Activated CD4-positive, alpha-beta memory T cell treated with anti-CD3 and anti-CD28 coated beads for 36 hours (primary cell): ENCODE measurements around the gene GABRG3. TPM values are rescaled to one million over a fixed set of nuclear protein-coding genes. Genes with fewer than 3 reads are reported as not detected.

ENCODE experiments used
- CTCF ChIA-PET: fragments of 350-600 bp; sonication (Branson Sonifier 250); formaldehyde crosslinking; loops from one replicate; lab custom pipeline; 2021; ENCODE audit warnings: antibody characterized with exemption, inconsistent platforms; lab: Charles Lee
- POLR2A ChIA-PET: fragments of 350-600 bp; sonication (Branson Sonifier 250); formaldehyde crosslinking; loops from one replicate; lab custom pipeline; 2021; ENCODE audit warnings: antibody characterized with exemption; lab: Charles Lee
- DNase-seq: peaks from one replicate; pipeline ENCODE4 v3.0.0-alpha.2; 2020
- H3K27ac Mint-ChIP-seq: one replicate; pipeline ENCODE4 v1.8.0; 2021; ENCODE audit warnings: mixed read lengths
- H3K27me3 Mint-ChIP-seq: one replicate; pipeline ENCODE4 v1.8.0; 2021; ENCODE audit warnings: mixed read lengths
- H3K36me3 Mint-ChIP-seq: one replicate; pipeline ENCODE4 v1.8.0; 2021; ENCODE audit warnings: mixed read lengths
- H3K4me1 Mint-ChIP-seq: one replicate; pipeline ENCODE4 v1.8.0; 2021; ENCODE audit warnings: low read depth, mixed read lengths
- H3K4me3 Mint-ChIP-seq: one replicate; pipeline ENCODE4 v1.8.0; 2021; ENCODE audit warnings: mild to moderate bottlenecking, mixed read lengths
- H3K9me3 Mint-ChIP-seq: one replicate; pipeline ENCODE4 v1.8.0; 2021; ENCODE audit warnings: mixed read lengths
- intact Hi-C: fragments of 100-400 bp; cut with micrococcal nuclease; formaldehyde crosslinking; loops from one replicate; pipeline ENCODE4 v1.15.1; 2023
- total RNA-seq, 2 experiments: library from RNA; stranded (reverse); gene quantifications; one replicate each; pipeline ENCODE4 v1.2.3, GENCODE V29; 2021

The GABRG3 gene
- total RNA-seq, 2 experiments from 2014 or later: not detected

DNA sequence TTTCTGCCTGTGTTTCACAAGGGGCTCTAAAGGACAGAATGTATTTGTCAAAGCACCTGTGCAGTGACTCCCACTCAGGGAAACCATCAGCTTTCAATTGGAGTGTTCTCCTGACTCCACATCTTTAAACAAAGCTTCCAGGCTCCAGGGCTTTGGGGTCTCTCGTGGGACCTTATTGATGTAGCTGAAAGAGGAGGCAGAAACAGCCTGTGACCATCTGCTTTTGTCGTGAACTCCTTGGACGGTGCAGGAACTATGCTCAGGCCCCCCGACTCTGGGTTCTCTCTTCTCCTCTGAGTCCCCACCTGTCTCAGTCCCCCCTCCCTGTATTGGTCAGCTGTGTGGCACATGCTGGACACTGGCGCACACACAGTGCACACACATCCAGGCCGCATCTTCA is 486.8 kb downstream of the GABRG3 start:
- Mint-ChIP-seq H3K4me1 (no peaks in the 10 kb centered on the region), H3K9me3 (no peaks in the 10 kb centered on the region), H3K27me3 (no peaks in the 10 kb centered on the region), H3K27ac (no peak overlapping the region), H3K36me3 (no peaks in the 10 kb centered on the region), H3K4me3 (no peak overlapping the region)
- intact Hi-C loops: no loop called here
- ChIA-PET CTCF (no interaction called here), POLR2A (no interaction called here)
- DNase-seq: no peak

DNA sequence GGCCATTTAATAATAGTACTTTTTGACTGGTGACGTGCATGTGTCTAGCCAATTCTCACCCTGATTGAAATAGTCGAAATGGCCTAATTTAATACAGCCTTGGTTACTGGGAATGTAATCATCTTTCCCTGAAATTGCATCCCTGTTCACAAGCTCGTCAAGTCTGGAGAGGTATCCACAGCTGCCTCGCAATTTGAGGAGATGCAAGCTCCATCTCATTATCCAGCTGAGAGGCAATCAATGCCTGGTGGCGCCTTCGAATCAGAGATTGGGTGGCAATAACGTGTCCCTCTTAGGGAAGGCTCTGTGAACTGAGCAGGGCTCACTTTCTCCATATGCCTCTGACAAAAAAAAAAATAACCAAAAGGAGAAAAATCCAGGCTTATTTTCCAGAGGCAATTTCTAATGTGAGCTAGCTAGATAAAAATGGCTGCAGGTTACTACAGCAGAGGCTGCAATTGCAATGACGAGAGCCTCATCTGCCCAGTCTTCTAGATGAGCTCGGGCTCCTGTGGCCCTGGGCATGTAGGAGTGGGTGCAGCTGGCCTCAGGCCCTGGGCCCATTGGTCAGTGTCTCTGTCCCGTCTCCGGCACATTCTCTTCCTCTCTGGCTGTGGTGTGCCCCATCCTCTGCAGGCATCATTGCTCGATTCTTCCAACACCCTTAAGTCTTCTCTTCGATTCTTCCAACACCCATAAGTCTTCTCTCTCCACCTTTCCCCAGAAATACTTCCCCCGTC is 487.5 kb downstream of the GABRG3 start:
- no peak overlapping the region for H3K4me3 Mint-ChIP-seq
- H3K27me3 Mint-ChIP-seq: no peaks in the 10 kb centered on the region
- DNase-seq: no peak
- H3K9me3 Mint-ChIP-seq: no peaks in the 10 kb centered on the region
- intact Hi-C loops: no loop called here
- H3K36me3 Mint-ChIP-seq: no peaks in the 10 kb centered on the region
- H3K4me1 Mint-ChIP-seq: no peaks in the 10 kb centered on the region
- CTCF ChIA-PET: no interaction called here
- no peak overlapping the region for H3K27ac Mint-ChIP-seq
- POLR2A ChIA-PET: no interaction called here

DNA sequence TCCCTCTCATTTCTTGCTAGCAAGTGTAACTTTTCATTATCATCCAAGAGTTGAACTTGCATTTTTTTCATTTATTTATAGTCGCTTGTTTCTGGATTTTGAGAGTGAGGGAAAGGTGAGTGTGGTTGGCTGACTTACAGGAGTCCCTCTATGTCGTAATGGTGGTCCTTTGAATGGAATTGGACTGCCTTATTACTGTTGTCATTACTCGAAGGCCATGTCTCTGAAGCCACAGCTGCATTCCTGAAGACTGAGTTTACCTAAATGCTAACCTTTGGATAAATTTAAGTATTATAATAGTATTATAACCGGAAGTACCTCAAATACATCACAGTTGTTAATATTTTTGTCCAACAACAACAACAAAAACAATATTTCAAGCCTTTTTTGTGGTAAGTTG is 488.9 kb downstream of the GABRG3 start:
- no peak overlapping the region for H3K4me3 Mint-ChIP-seq
- POLR2A ChIA-PET: no interaction called here
- H3K27ac Mint-ChIP-seq: no peak overlapping the region
- no peaks in the 10 kb centered on the region for H3K27me3 Mint-ChIP-seq
- no peaks in the 10 kb centered on the region for H3K4me1 Mint-ChIP-seq
- intact Hi-C loops: no loop called here
- CTCF ChIA-PET: no interaction called here
- DNase-seq: no peak
- no peaks in the 10 kb centered on the region for H3K9me3 Mint-ChIP-seq
- no peaks in the 10 kb centered on the region for H3K36me3 Mint-ChIP-seq

GRCh38 chr15:27461181-27461580 is 490.2 kb downstream of the GABRG3 start:
- H3K4me1 Mint-ChIP-seq: no peaks in the 10 kb centered on the region
- intact Hi-C loops: no loop called here
- DNase-seq: no peak
- no peaks in the 10 kb centered on the region for H3K9me3 Mint-ChIP-seq
- ChIA-PET CTCF (no interaction called here), POLR2A (no interaction called here)
- no peaks in the 10 kb centered on the region for H3K36me3 Mint-ChIP-seq
- no peak overlapping the region for H3K27ac Mint-ChIP-seq
- no peaks in the 10 kb centered on the region for H3K27me3 Mint-ChIP-seq
- H3K4me3 Mint-ChIP-seq: no peak overlapping the region

- Mint-ChIP-seq H3K4me1 (no peaks in the 10 kb centered on the region), H3K4me3 (no peak overlapping the region), H3K27ac (no peak overlapping the region), H3K27me3 (no peaks in the 10 kb centered on the region), H3K36me3 (no peaks in the 10 kb centered on the region), H3K9me3 (no peaks in the 10 kb centered on the region)
- ChIA-PET POLR2A (no interaction called here), CTCF (no interaction called here)
- intact Hi-C loops: no loop called here
- no peak for DNase-seq
Observed at GRCh38 chr15:27463525-27464088, 492.6 kb downstream of the GABRG3 start.

DNA sequence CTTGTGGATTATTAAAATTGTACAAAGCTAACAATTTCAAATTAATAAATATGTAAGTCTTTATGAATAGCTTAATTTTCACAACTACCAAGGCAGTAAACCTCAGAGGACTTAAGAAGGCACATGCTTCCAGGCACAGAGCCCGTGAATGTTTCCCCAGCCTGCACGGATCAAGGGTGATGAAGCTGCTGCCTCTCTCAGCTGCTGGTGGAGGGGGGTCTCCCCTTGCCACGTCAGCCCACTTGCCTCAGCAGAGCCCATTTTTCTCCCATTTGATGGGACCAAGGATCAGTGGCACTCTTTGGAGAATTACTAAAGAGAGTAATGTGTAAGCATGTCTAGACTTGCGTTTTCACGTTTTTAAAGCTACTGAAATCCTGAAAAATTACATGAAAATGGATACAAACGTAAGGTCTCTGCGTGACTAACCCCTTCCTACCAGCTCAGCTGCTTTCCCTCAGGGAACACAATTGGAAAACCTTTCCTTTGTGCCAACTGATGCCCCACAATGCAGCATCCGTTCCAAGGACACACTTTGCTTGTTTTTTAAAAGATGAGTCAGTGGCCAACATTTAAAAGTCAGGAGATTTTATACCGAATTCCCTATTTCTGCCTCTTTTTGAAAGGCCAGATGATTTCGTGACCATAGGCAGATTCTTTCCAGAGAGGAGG is 494.1 kb downstream of the GABRG3 start:
- Mint-ChIP-seq H3K36me3 (no peaks in the 10 kb centered on the region), H3K4me3 (no peak overlapping the region), H3K27me3 (no peaks in the 10 kb centered on the region), H3K4me1 (no peaks in the 10 kb centered on the region), H3K9me3 (no peaks in the 10 kb centered on the region), H3K27ac (no peak overlapping the region)
- CTCF ChIA-PET: no interaction called here
- POLR2A ChIA-PET: no interaction called here
- no peak for DNase-seq
- intact Hi-C loops: no loop called here

- DNase-seq: no peak
- no peak overlapping the region for H3K27ac Mint-ChIP-seq
- no peaks in the 10 kb centered on the region for H3K27me3 Mint-ChIP-seq
- ChIA-PET POLR2A (no interaction called here), CTCF (no interaction called here)
- no peaks in the 10 kb centered on the region for H3K9me3 Mint-ChIP-seq
- no peaks in the 10 kb centered on the region for H3K4me1 Mint-ChIP-seq
- intact Hi-C loops: no loop called here
- H3K36me3 Mint-ChIP-seq: no peaks in the 10 kb centered on the region
- H3K4me3 Mint-ChIP-seq: no peak overlapping the region
Observed at GRCh38 chr15:27466758-27467157, 495.8 kb downstream of the GABRG3 start.

DNA sequence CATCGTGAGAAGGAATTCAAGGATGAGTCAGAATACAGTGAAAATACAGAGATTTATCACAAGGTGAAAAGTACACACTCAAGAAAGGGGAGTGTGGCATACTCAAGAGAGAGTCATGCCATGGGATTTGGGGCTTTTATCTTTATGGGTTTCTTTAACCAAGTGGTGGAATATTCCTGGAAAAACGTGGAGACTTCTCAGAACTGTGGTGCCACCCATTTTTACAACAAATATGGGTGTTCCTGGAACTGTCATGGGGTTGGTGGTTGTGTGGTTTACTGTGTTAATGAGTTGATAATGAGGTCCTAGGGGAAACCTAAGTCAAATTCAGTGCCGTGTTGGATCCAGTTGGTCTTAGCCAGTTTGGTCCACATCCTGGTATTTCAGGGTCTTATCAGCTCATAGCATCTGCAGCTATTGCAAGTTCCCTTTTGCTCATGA is 497.2 kb downstream of the GABRG3 start:
- ChIA-PET CTCF (no interaction called here), POLR2A (no interaction called here)
- DNase-seq: no peak
- Mint-ChIP-seq H3K27ac (no peak overlapping the region), H3K27me3 (no peaks in the 10 kb centered on the region), H3K4me3 (no peak overlapping the region), H3K9me3 (no peaks in the 10 kb centered on the region), H3K36me3 (no peaks in the 10 kb centered on the region), H3K4me1 (no peaks in the 10 kb centered on the region)
- intact Hi-C loops: no loop called here

- H3K9me3 Mint-ChIP-seq: peaks cover 11% of the 10 kb centered on the region
- intact Hi-C loops: no loop called here
- H3K4me1 Mint-ChIP-seq: no peaks in the 10 kb centered on the region
- ChIA-PET POLR2A (interaction anchor here (0.5 kb wide), 1 partner anchor 243 kb away, joined by 4 read pairs; no protein-coding TSS in a partner anchor), CTCF (no interaction called here)
- H3K36me3 Mint-ChIP-seq: no peaks in the 10 kb centered on the region
- H3K27me3 Mint-ChIP-seq: no peaks in the 10 kb centered on the region
- DNase-seq: no peak
- no peak overlapping the region for H3K27ac Mint-ChIP-seq
- no peak overlapping the region for H3K4me3 Mint-ChIP-seq
Observed at GRCh38 chr15:27473845-27474244, 502.9 kb downstream of the GABRG3 start.

DNA sequence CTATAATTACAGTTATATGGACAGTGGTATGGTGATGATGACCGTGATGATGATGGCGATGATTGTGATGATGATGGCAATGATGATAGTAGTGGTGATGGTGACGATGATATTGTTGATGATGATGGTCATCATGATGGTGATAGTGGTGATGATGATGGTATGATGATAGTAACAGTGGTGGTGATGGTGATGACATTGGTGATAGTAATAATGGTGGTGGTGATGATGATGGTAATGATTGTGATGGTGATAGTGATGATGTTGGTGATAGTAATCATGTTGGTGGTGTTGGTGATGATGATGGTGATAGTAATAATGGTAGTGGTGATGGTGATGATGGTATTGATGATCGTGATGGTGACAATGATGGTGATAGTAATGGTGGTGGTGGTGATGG is 504.4 kb downstream of the GABRG3 start:
- Mint-ChIP-seq H3K9me3 (peaks cover 13% of the 10 kb centered on the region), H3K27ac (no peak overlapping the region), H3K4me1 (no peaks in the 10 kb centered on the region), H3K36me3 (no peaks in the 10 kb centered on the region), H3K27me3 (no peaks in the 10 kb centered on the region), H3K4me3 (no peak overlapping the region)
- intact Hi-C loops: no loop called here
- ChIA-PET CTCF (no interaction called here), POLR2A (no interaction called here)
- DNase-seq: no peak

DNA sequence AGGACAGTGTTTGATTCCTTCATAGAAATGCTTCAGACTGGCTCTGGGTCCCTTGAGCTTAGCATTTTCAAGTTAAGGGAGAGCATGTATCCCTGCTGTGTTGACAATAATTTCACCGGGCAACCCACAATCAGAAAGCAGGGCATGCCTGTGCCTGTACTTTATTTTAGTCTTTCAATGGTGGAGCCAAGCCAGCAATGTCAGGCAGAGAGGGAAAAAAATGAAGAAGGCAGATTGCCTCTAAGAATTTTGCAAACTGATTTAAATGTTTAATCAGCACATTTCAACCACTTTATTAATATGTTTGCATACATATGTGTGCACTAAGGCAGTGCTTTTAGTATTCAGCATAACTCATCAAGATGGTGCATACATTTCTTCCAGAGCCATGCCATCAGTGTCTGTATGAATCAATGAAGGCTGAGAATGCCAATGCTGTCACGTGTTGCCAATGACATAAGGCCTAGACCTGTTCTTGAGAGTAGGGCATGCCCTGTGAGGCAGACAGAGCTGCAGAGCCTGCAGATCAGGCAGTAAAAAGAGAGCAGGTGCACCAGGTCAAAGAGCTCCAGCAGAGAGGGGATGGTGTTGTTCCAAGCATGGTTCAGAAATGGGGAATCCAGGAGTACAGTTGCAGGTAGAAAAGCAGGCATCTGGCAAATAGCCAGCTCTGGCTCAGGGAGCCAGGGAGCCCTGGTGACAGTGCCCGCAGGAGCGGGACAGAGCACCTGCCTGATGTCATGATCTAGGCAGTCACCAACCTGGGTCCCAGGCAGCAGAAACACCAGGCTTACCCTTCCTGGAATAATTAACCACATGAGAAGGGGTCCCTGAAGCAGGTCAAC is 508.5 kb downstream of the GABRG3 start:
- H3K27me3 Mint-ChIP-seq: no peaks in the 10 kb centered on the region
- ChIA-PET CTCF (no interaction called here), POLR2A (no interaction called here)
- no peaks in the 10 kb centered on the region for H3K36me3 Mint-ChIP-seq
- H3K4me1 Mint-ChIP-seq: no peaks in the 10 kb centered on the region
- intact Hi-C loops: no loop called here
- peaks cover 13% of the 10 kb centered on the region for H3K9me3 Mint-ChIP-seq
- DNase-seq: no peak
- no peak overlapping the region for H3K4me3 Mint-ChIP-seq
- H3K27ac Mint-ChIP-seq: no peak overlapping the region

DNA sequence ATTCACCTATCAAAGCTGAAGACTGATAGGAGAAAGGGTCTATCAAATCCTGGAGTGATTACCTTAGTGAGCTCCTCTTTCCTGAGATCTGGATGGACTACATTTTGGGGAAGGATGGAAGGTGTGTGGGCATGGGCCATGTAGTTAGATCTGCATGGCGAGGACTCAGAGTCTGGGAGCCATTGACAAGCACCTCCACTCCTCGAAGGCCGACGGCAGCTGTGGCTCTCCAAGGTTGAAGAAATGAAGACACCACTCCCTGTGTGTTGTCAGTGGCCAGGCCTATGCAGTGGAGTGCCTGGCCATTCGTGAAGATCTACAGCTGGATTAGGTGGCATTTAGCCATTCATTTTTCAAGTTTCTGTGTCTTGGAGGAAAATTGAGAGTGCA is 509.2 kb downstream of the GABRG3 start:
- CTCF ChIA-PET: no interaction called here
- intact Hi-C loops: no loop called here

More for the DNA sequence above, 509.2 kb downstream of the GABRG3 start:
- Mint-ChIP-seq H3K4me1 (no peaks in the 10 kb centered on the region), H3K4me3 (no peak overlapping the region), H3K9me3 (peaks cover 13% of the 10 kb centered on the region), H3K27ac (no peak overlapping the region), H3K36me3 (no peaks in the 10 kb centered on the region), H3K27me3 (no peaks in the 10 kb centered on the region)
- DNase-seq: no peak
- POLR2A ChIA-PET: no interaction called here
